GM10266 (cell line): ENCODE results near the gene LAMC1.
"Not testable (repeated sequence)": the region's sequence is repeated elsewhere in the genome, so short reads cannot be mapped to it uniquely, and the experiment has no call there.

Experiments
- DNase-seq: peaks from one replicate; pipeline ENCODE4 v3.0.0; 2012; ENCODE audit errors: extremely low spot score
- TF ChIP-seq, protein P1 (sequence below): IDR thresholded peaks from 2 replicates; pipeline ENCODE4 v1.5.1; 2012; ENCODE audit warnings: mild to moderate bottlenecking, low read depth; ENCODE audit not compliant: control insufficient read depth, insufficient read depth; ENCODE audit errors: missing control alignments

LAMC1 gene

GRCh38 chr1:183143576-183144315 lies 120.5 kb downstream of the LAMC1 start:
- no peak for DNase-seq
- TF ChIP-seq, protein P1, sequence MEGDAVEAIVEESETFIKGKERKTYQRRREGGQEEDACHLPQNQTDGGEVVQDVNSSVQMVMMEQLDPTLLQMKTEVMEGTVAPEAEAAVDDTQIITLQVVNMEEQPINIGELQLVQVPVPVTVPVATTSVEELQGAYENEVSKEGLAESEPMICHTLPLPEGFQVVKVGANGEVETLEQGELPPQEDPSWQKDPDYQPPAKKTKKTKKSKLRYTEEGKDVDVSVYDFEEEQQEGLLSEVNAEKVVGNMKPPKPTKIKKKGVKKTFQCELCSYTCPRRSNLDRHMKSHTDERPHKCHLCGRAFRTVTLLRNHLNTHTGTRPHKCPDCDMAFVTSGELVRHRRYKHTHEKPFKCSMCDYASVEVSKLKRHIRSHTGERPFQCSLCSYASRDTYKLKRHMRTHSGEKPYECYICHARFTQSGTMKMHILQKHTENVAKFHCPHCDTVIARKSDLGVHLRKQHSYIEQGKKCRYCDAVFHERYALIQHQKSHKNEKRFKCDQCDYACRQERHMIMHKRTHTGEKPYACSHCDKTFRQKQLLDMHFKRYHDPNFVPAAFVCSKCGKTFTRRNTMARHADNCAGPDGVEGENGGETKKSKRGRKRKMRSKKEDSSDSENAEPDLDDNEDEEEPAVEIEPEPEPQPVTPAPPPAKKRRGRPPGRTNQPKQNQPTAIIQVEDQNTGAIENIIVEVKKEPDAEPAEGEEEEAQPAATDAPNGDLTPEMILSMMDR, result no peak

- TF ChIP-seq, protein P1, result no peak
- no peak for DNase-seq
Measured at GRCh38 chr1:183144752-183145151, 121.5 kb downstream of the LAMC1 start.

GRCh38 chr1:183147735-183148134 lies 124.5 kb downstream of the LAMC1 start:
- no peak for DNase-seq
- TF ChIP-seq, protein P1, result no peak

DNA sequence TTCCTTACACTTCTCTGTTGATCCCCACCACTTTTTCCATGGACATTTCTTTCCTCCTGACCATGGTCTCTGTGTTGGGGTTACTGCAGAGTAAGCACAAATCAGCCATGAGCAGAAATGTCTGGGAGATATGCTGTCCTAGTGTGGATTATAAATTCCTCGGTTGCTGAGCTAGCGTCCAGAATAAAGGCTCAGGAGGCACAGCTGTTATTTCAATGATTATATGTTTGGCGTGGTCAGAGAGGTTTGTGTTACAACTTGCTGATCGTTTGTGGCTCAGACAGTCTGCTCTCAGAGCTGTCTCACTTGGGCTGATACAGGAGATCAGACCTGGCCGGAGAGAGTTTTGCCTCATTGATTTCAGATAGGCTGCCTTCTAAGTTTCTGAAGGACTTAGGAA lies 125.4 kb downstream of the LAMC1 start:
- no peak for DNase-seq

DNA sequence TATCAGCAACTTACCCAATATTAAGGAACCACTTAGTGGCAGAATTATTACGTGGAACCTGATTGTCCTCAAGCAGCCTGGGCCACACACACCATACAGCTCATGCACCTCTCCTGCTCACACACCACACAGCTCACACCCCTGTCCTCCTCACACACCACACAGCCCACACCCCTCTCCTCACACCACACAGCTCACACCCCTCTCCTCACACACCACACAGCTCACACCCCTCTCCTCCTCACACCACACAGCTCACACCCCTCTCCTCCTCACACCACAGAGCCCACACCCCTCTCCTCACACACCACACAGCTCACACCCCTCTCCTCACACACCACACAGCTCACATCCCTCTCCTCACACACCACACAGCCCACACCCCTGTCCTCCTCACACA lies 126.1 kb downstream of the LAMC1 start:
- DNase-seq, result no peak
- TF ChIP-seq, protein P1, result no peak

More for the DNA sequence above, 125.4 kb downstream of the LAMC1 start:
- TF ChIP-seq, protein P1, result no peak

DNA sequence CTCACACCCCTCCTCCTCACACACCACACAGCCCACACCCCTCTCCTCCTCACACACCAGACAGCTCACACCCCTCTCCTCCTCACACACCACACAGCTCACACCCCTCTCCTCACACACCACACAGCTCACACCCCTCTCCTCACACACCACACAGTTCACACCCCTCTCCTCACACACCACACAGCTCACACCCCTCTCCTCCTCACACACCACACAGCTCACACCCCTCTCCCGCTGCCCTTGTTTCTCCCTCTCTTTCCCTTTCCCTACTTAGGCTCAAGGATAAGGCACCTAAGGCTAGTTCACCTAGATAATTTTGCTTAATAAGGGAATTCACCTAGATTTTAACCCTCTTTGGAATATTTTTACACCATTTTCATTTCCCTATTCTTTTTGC lies 126.8 kb downstream of the LAMC1 start:
- DNase-seq, result not testable (repeated sequence)

GRCh38 chr1:183150445-183150844 lies 127.2 kb downstream of the LAMC1 start:
- TF ChIP-seq, protein P1, result no peak
- DNase-seq, result no peak

GRCh38 chr1:183152180-183152579 lies 129.0 kb downstream of the LAMC1 start:
- TF ChIP-seq, protein P1, result no peak
- DNase-seq, result no peak
